HepG2 (cell line): Measurements from ENCODE around the gene SLC43A3. TPM values are rescaled to one million over a fixed set of nuclear protein-coding genes. Genes with fewer than 3 reads are reported as not detected.

Experiments
- ATAC-seq: fragments of 200-7000 bp; cut with Tn5 transposase; 3 replicates; pipeline ENCODE4 v1.9.1; 2020; ENCODE audit warnings: mild to moderate bottlenecking, moderate library complexity
- BruUV-seq: library from RNA; stranded (reverse); fragments of 400-500 nt; replicated peaks from 2 replicates; lab custom pipeline; 2021; lab: Mats Ljungman, UMichigan
- CTCF ChIA-PET: fragments of 300-600 bp; formaldehyde crosslinking; extraction: SDS; loops from one replicate; lab custom pipeline; 2021; ENCODE audit warnings: low total read pairs, inconsistent platforms, low intra/inter-chr PET ratio; lab: Yijun Ruan, JAX
- POLR2A ChIA-PET: fragments of 350-600 bp; sonication (Branson Sonifier 250); formaldehyde crosslinking; loops from one replicate; lab custom pipeline; 2020; ENCODE audit warnings: antibody characterized with exemption, inconsistent platforms; lab: Yijun Ruan, JAX
- DNase-seq: peaks from one replicate; pipeline ENCODE4 v3.0.0-alpha.2; 2015; ENCODE audit warnings: low spot score
- FAIRE-seq: peaks from 3 replicates; lab custom pipeline; 2011; peaks lifted over from hg19 to GRCh38; lab: Jason Lieb, UNC
- H2AFZ ChIP-seq: one replicate; pipeline ENCODE4 v1.6.1; 2011; ENCODE audit warnings: low read length, inconsistent platforms
- H3K27ac ChIP-seq: fragments of 300-600 bp; 3 replicates; pipeline ENCODE4 v1.8.0; 2011; ENCODE audit warnings: mixed run types, mild to moderate bottlenecking, mixed read lengths, low read length, inconsistent platforms; ENCODE audit not compliant: insufficient read depth; ENCODE audit errors: extremely low read length
- H3K27me3 ChIP-seq, 2 experiments: fragments of 200-600 bp in 1 of 2; 2 replicates in 1 of 2; 3 replicates in 1 of 2; pipeline versions ENCODE4 v1.6.0 to v1.8.0; 2011; ENCODE audit warnings: low read length in 2 of 2, mild to moderate bottlenecking in 2 of 2, moderate library complexity in 2 of 2, inconsistent platforms in 1 of 2; ENCODE audit not compliant: insufficient read depth in 2 of 2, control insufficient read depth in 1 of 2
- H3K36me3 ChIP-seq, 2 experiments: fragments of 200-600 bp in 1 of 2; replicated peaks in 1 of 2; 2 replicates in 1 of 2; 3 replicates in 1 of 2; pipeline versions ENCODE4 v1.5.1 to v1.8.0; 2011; ENCODE audit warnings: low read length in 2 of 2, inconsistent platforms in 1 of 2; ENCODE audit not compliant: insufficient read depth in 2 of 2, control insufficient read depth in 1 of 2
- H3K4me1 ChIP-seq: 2 replicates; pipeline ENCODE4 v1.5.1; 2012; ENCODE audit warnings: low read length, inconsistent platforms; ENCODE audit not compliant: insufficient read depth
- H3K4me2 ChIP-seq: 2 replicates; pipeline ENCODE4 v1.6.0; 2011; ENCODE audit warnings: low read depth, low read length, inconsistent platforms
- H3K4me3 ChIP-seq, 3 experiments: fragments of 200-600 bp in 1 of 3; sonication (generic), shearing (Covaris generic) in 1 of 3; replicated peaks in 1 of 3; 2 replicates each; pipeline ENCODE4 v1.5.1; 2011 to 2016; ENCODE audit warnings: low read length in 3 of 3, inconsistent platforms in 2 of 3, low read depth in 2 of 3, mild to moderate bottlenecking in 2 of 3, control low read depth in 1 of 3, mixed read lengths in 1 of 3; ENCODE audit not compliant: insufficient read depth in 1 of 3
- H3K79me2 ChIP-seq: one replicate; pipeline ENCODE4 v1.6.1; 2011; ENCODE audit warnings: low read length, inconsistent platforms; ENCODE audit not compliant: insufficient read depth
- H3K9ac ChIP-seq: 2 replicates; pipeline ENCODE4 v1.6.0; 2011; ENCODE audit warnings: mild to moderate bottlenecking, low read depth, low read length, inconsistent platforms; ENCODE audit not compliant: insufficient read depth
- H3K9me3 ChIP-seq: 2 replicates; pipeline ENCODE4 v1.5.1; 2012; ENCODE audit warnings: mild to moderate bottlenecking, low read length
- H4K20me1 ChIP-seq: 2 replicates; pipeline ENCODE4 v1.6.0; 2011; ENCODE audit warnings: inconsistent platforms, mild to moderate bottlenecking, low read length, moderate library complexity; ENCODE audit not compliant: insufficient read depth
- AHDC1 ChIP-seq: sonication (generic); formaldehyde crosslinking; IDR thresholded peaks from 2 replicates; pipeline ENCODE4 v1.5.1; 2020; ENCODE audit warnings: mild to moderate bottlenecking, missing genetic modification reagents, borderline replicate concordance
- DDIT3 ChIP-seq: sonication (generic); formaldehyde crosslinking; IDR thresholded peaks from 2 replicates; pipeline ENCODE4 v1.4.0; 2020; ENCODE audit warnings: mild to moderate bottlenecking, missing genetic modification reagents
- LCORL ChIP-seq, 2 experiments: fragments of 450-650 bp in 1 of 2; sonication (generic) in 1 of 2; formaldehyde crosslinking in 1 of 2; IDR thresholded peaks; 2 replicates each; pipeline versions ENCODE4 v1.5.0 to v1.6.1; 2017 to 2020; ENCODE audit warnings: antibody characterized with exemption in 1 of 2, missing genetic modification reagents in 1 of 2
- NBN ChIP-seq: fragments of 450-650 bp; conservative IDR thresholded peaks from 2 replicates; pipeline ENCODE4 v1.6.1; 2017
- NFATC3 ChIP-seq: sonication (generic); formaldehyde crosslinking; IDR thresholded peaks from 2 replicates; pipeline ENCODE4 v1.5.1; 2020; ENCODE audit warnings: mild to moderate bottlenecking, missing genetic modification reagents
- NONO ChIP-seq, 2 experiments: fragments of 450-650 bp in 1 of 2; sonication (generic) in 1 of 2; formaldehyde crosslinking in 1 of 2; IDR thresholded peaks in 1 of 2; conservative IDR thresholded peaks in 1 of 2; 2 replicates each; pipeline versions ENCODE4 v1.6.1 to v1.8.0; 2017 to 2022; ENCODE audit warnings: mild to moderate bottlenecking in 1 of 2, missing genetic modification reagents in 1 of 2, moderate library complexity in 1 of 2
- TEAD3 ChIP-seq: optimal IDR thresholded peaks from 2 replicates; pipeline ENCODE3; 2016; ENCODE audit warnings: borderline replicate concordance
- ZNF513 ChIP-seq: sonication (generic); formaldehyde crosslinking; conservative IDR thresholded peaks from 2 replicates; pipeline ENCODE4 v1.5.0; 2020; ENCODE audit warnings: missing genetic modification reagents
- ZNF558 ChIP-seq: sonication (generic); formaldehyde crosslinking; IDR thresholded peaks from 2 replicates; pipeline ENCODE4 v1.9.0; 2022; ENCODE audit warnings: mild to moderate bottlenecking, missing genetic modification reagents, borderline replicate concordance
- ZSCAN31 ChIP-seq: sonication (generic); formaldehyde crosslinking; IDR thresholded peaks from 2 replicates; pipeline ENCODE4 v1.5.0; 2020; ENCODE audit warnings: low read depth, mild to moderate bottlenecking, missing genetic modification reagents
- WGBS: methylation state at CpG from one replicate; pipeline ENCODE4 v1.1.6; 2017; ENCODE audit warnings: low lambda C conversion rate; 5-methylcytosine and 5-hydroxymethylcytosine counted together
- in situ Hi-C: cut with HindIII; loops from 2 replicates; pipeline ENCODE4 v1.10.0; 2017; ENCODE audit warnings: low pct_unique_long_range_greater_than_20kb; ENCODE audit not compliant: extremely low pct_ligation_motif_present
- intact Hi-C: fragments of 100-400 bp; cut with micrococcal nuclease; formaldehyde crosslinking; loops from one replicate; pipeline ENCODE4 v1.10.0; 2022; ENCODE audit not compliant: unreplicated experiment
- polyA plus RNA-seq, 8 experiments: library from polyadenylated mRNA; depleted of rRNA in 3 of 8; stranded (reverse) in 7 of 8; unstranded in 1 of 8; fragments of >200 nt; fragmentation: Illumina TruSeq in 4 of 8; extraction: Trizol in 4 of 8; gene quantifications; 2 replicates each; pipeline versions ENCODE4 v1.2.1 to v1.2.3, GENCODE V29; 2011 to 2016; ENCODE audit warnings: low read depth in 4 of 8, missing spikeins in 1 of 8, mixed read lengths in 1 of 8; ENCODE audit not compliant: insufficient read depth in 1 of 8
- total RNA-seq, 5 experiments: library from RNA; depleted of rRNA; stranded (reverse); fragments of >200 nt; fragmentation: Illumina TruSeq; extraction: Trizol; gene quantifications; 2 replicates each; pipeline ENCODE4 v1.2.3, GENCODE V29; 2016; ENCODE audit warnings: low read depth in 1 of 5

SLC43A3 gene
- total and polyA plus RNA-seq, 2 of the 13 experiments (the other 11 are each of a cell fraction or from before 2014, with no cell fraction given) = 2.6 TPM; not detected in 1

GRCh38 chr11:57421066-57421465, 5.9 kb downstream of the SLC43A3 start:
- Histone ChIP-seq H3K79me2 (no peaks in the 10 kb centered on the region), H3K4me1 (peaks cover 24% of the 10 kb centered on the region), H3K9ac (no peak overlapping the region), H3K36me3 (no peaks in the 10 kb centered on the region), H3K4me3 (no peak overlapping the region), H3K4me2 (no peak overlapping the region), H3K9me3 (no peaks in the 10 kb centered on the region), H3K27me3 (peaks cover 0 to 6% of the 10 kb centered on the region in 2 experiments; a peak in 2 of 5 replicates), H4K20me1 (no peaks in the 10 kb centered on the region), H2AFZ (no peak overlapping the region), H3K27ac (no peak overlapping the region)
- DNase-seq (no peak), FAIRE-seq (no peak), ATAC-seq (no peak)
- WGBS = 69% methylated on average over 4 of the region's 4 CpGs
- no TSS peak for BruUV-seq
- intact Hi-C loops = no loop called here
- POLR2A ChIA-PET = no interaction called here
- CTCF ChIA-PET = no interaction called here
- TF ChIP-seq ZNF513 (CRISPR knock-in tag) (no peak), DDIT3 (CRISPR knock-in tag) (no peak), LCORL (IDR thresholded peaks at IDR 0.05) (no peak), LCORL (CRISPR knock-in tag; IDR thresholded peaks at IDR 0.05) (no peak), ZSCAN31 (CRISPR knock-in tag) (no peak), NFATC3 (CRISPR knock-in tag) (no peak), ZNF558 (CRISPR knock-in tag) (no peak), NONO (IDR thresholded peaks at IDR 0.05) (no peak), NONO (CRISPR knock-in tag; conservative IDR thresholded peaks at IDR 0.05) (no peak), AHDC1 (no peak), TEAD3 (CRISPR knock-in tag) (no peak), NBN (no peak)
- in situ Hi-C loops = no loop called here
